Daoy (cell line): ENCODE data around the gene DPP9. TPM values are rescaled to one million over a fixed set of nuclear protein-coding genes. Genes with fewer than 3 reads are reported as not detected.
"Not testable (repeated sequence)": the region's sequence is repeated elsewhere in the genome, so short reads cannot be mapped to it uniquely, and the experiment has no call there.

ENCODE experiments used
- DNase-seq: peaks from one replicate; pipeline ENCODE4 v3.0.0-alpha.2; 2015; ENCODE audit warnings: low read depth
- total RNA-seq: library from RNA; depleted of rRNA; stranded (reverse); fragments of >200 nt; shearing (Covaris generic); gene quantifications from 2 replicates; pipeline ENCODE4 v1.2.3, GENCODE V29; 2014

DPP9 gene
- total RNA-seq, 1 experiment from 2014 or later: 77.1 TPM

- DNase-seq: no peak
Observed at GRCh38 chr19:4688587-4688986, 35.1 kb downstream of the DPP9 start.

- peak; percentile 44 for DNase-seq
Observed at GRCh38 chr19:4687396-4687795, 36.2 kb downstream of the DPP9 start.

- DNase-seq: no peak
Observed at GRCh38 chr19:4686700-4687099, 36.9 kb downstream of the DPP9 start.

- no peak for DNase-seq
Observed at GRCh38 chr19:4684312-4685095, 39.1 kb downstream of the DPP9 start.

- DNase-seq: no peak
Observed at GRCh38 chr19:4682417-4683200, 41.0 kb downstream of the DPP9 start.

GRCh38 chr19:4680021-4680420 lies 43.6 kb downstream of the DPP9 start:
- not testable (repeated sequence) for DNase-seq

- DNase-seq: peak; percentile 29
Observed at GRCh38 chr19:4678881-4679790, 44.5 kb downstream of the DPP9 start.

- peak; percentile 60 for DNase-seq
Observed at GRCh38 chr19:4676955-4677731, 46.5 kb downstream of the DPP9 start.

GRCh38 chr19:4675346-4675745 lies 48.3 kb downstream of the DPP9 start:
- no peak for DNase-seq

GRCh38 chr19:4673726-4674125 lies 49.9 kb downstream of the DPP9 start:
- DNase-seq: no peak

GRCh38 chr19:4673216-4673615 lies 50.4 kb downstream of the DPP9 start:
- DNase-seq: no peak

- DNase-seq: no peak
Observed at GRCh38 chr19:4671185-4671851, 52.3 kb downstream of the DPP9 start.

- DNase-seq: peak; percentile 96
Observed at GRCh38 chr19:4669723-4670480, 53.7 kb downstream of the DPP9 start, which contains the start of gene MYDGF. Gene MYDGF (minus strand): TSS chr19:4670342. CDS start chr19:4670334, 8 bp downstream.

- DNase-seq: no peak
Observed at GRCh38 chr19:4664642-4665041, 59.0 kb downstream of the DPP9 start.

- no peak for DNase-seq
Observed at GRCh38 chr19:4662812-4663211, 60.8 kb downstream of the DPP9 start.

GRCh38 chr19:4662020-4662695 lies 61.5 kb downstream of the DPP9 start:
- no peak for DNase-seq

GRCh38 chr19:4660993-4661392 lies 62.6 kb downstream of the DPP9 start:
- no peak for DNase-seq

GRCh38 chr19:4660181-4660791 lies 63.4 kb downstream of the DPP9 start:
- no peak for DNase-seq

- DNase-seq: no peak
Observed at GRCh38 chr19:4657835-4658234, 65.8 kb downstream of the DPP9 start.
